B cell (primary cell): ENCODE data around the gene SERPINB7. TPM values are rescaled to one million over a fixed set of nuclear protein-coding genes. Genes with fewer than 3 reads are reported as not detected.

Experiments used
- ATAC-seq: fragments of 200-7000 bp; cut with Tn5 transposase; one replicate; pipeline ENCODE4 v1.10.0; 2021; ENCODE audit warnings: low read depth, mild to moderate bottlenecking, moderate number of reproducible peaks, moderate library complexity
- CTCF ChIA-PET: fragments of 350-600 bp; sonication (Branson Sonifier 250); formaldehyde crosslinking; loops from one replicate; lab custom pipeline; 2021; ENCODE audit warnings: antibody characterized with exemption, inconsistent platforms; lab: Charles Lee
- POLR2A ChIA-PET: fragments of 350-600 bp; sonication (Branson Sonifier 250); formaldehyde crosslinking; loops from one replicate; lab custom pipeline; 2021; ENCODE audit warnings: antibody characterized with exemption; lab: Charles Lee
- DNase-seq: peaks from one replicate; pipeline ENCODE4 v3.0.0; 2013
- H2AFZ ChIP-seq: 2 replicates; pipeline ENCODE4 v1.6.1; 2012; ENCODE audit warnings: mild to moderate bottlenecking, low read depth, low read length; ENCODE audit not compliant: insufficient read depth, poor library complexity, severe bottlenecking
- H3K27ac ChIP-seq, 2 donors: 1 replicate in 1 of 2; 2 replicates in 1 of 2; pipeline ENCODE4 v1.5.1; 2012 to 2013; ENCODE audit warnings: low read length in 2 of 2, mild to moderate bottlenecking in 2 of 2, moderate library complexity in 1 of 2
- H3K27me3 ChIP-seq, 4 experiments: fragments of 200-600 bp in 1 of 4; sonication (generic) in 1 of 4; replicated peaks in 1 of 4; 1 replicate in 2 of 4; 2 replicates in 2 of 4; pipeline versions ENCODE4 v1.6.1 to v1.7.0; 2013 to 2016; ENCODE audit warnings: low read length in 3 of 4, mild to moderate bottlenecking in 2 of 4, mixed read lengths in 1 of 4, moderate library complexity in 1 of 4; ENCODE audit not compliant: insufficient read depth in 4 of 4, control insufficient read depth in 3 of 4; ENCODE audit errors: control extremely low read depth in 1 of 4
- H3K36me3 ChIP-seq, 2 experiments: replicated peaks in 1 of 2; 1 replicate in 1 of 2; 2 replicates in 1 of 2; pipeline versions ENCODE4 v1.6.1 to v1.7.1; 2013; ENCODE audit warnings: low read length in 1 of 2; ENCODE audit not compliant: insufficient read depth in 2 of 2, control insufficient read depth in 1 of 2; ENCODE audit errors: control extremely low read depth in 1 of 2, extremely low read depth in 1 of 2
- H3K4me1 ChIP-seq, 2 donors: fragments of 200-600 bp in 1 of 2; sonication (generic) in 1 of 2; 1 replicate in 1 of 2; 2 replicates in 1 of 2; pipeline versions ENCODE4 v1.5.1 to v1.6.1; 2013 to 2017; ENCODE audit warnings: low read length in 2 of 2; ENCODE audit not compliant: control insufficient read depth in 2 of 2, insufficient read depth in 2 of 2
- H3K4me2 ChIP-seq: replicated peaks from 2 replicates; pipeline ENCODE3; 2012; ENCODE audit warnings: mild to moderate bottlenecking, low read depth, low read length; ENCODE audit not compliant: poor library complexity, severe bottlenecking
- H3K4me3 ChIP-seq, 5 experiments: fragments of 200-600 bp in 1 of 5; sonication (generic) in 1 of 5; 1 replicate in 3 of 5; 2 replicates in 2 of 5; pipeline versions ENCODE4 v1.5.1 to v1.7.0; 2011 to 2016; ENCODE audit warnings: low read length in 4 of 5, mild to moderate bottlenecking in 4 of 5, low read depth in 2 of 5, control low read depth in 1 of 5, moderate library complexity in 1 of 5; ENCODE audit not compliant: insufficient read depth in 1 of 5; ENCODE audit errors: control extremely low read depth in 1 of 5, extremely low read depth in 1 of 5
- H3K79me2 ChIP-seq: fragments of 200-600 bp; sonication (generic); one replicate; pipeline ENCODE4 v1.6.0; 2016; ENCODE audit warnings: low read length; ENCODE audit not compliant: control insufficient read depth, insufficient read depth
- H3K9ac ChIP-seq: fragments of 200-600 bp; sonication (generic); 2 replicates; pipeline ENCODE4 v1.6.1; 2017; ENCODE audit warnings: mild to moderate bottlenecking, low read length, moderate library complexity
- H3K9me3 ChIP-seq, 3 donors: one replicate each; pipeline versions ENCODE4 v1.6.1 to v1.7.1; 2013; ENCODE audit warnings: low read length in 2 of 3; ENCODE audit not compliant: control insufficient read depth in 2 of 3, insufficient read depth in 1 of 3; ENCODE audit errors: control extremely low read depth in 1 of 3
- H4K20me1 ChIP-seq: 2 replicates; pipeline ENCODE4 v1.6.0; 2012; ENCODE audit warnings: mild to moderate bottlenecking, low read length; ENCODE audit not compliant: insufficient read depth, control insufficient read depth, poor library complexity, severe bottlenecking
- H3K27ac Mint-ChIP-seq: one replicate; pipeline ENCODE4 v1.8.0; 2021; ENCODE audit warnings: mixed read lengths
- H3K27me3 Mint-ChIP-seq: one replicate; pipeline ENCODE4 v1.8.0; 2021; ENCODE audit warnings: mixed read lengths
- H3K4me1 Mint-ChIP-seq: one replicate; pipeline ENCODE4 v1.8.0; 2021; ENCODE audit warnings: mixed read lengths
- H3K4me3 Mint-ChIP-seq: one replicate; pipeline ENCODE4 v1.8.0; 2021; ENCODE audit warnings: mixed read lengths
- H3K9me3 Mint-ChIP-seq: one replicate; pipeline ENCODE4 v1.8.0; 2022; ENCODE audit warnings: mixed read lengths; ENCODE audit not compliant: insufficient read depth
- EZH2 ChIP-seq: IDR thresholded peaks from 2 replicates; pipeline ENCODE4 v1.6.1; 2012; ENCODE audit warnings: borderline replicate concordance, low read depth, mild to moderate bottlenecking, moderate library complexity, low read length; ENCODE audit not compliant: insufficient read depth, poor library complexity, severe bottlenecking
- WGBS: methylation state at CpG from one replicate; pipeline ENCODE4 v1.1.5; 2013; ENCODE audit warnings: missing lambda C conversion rate; ENCODE audit not compliant: insufficient coverage; 5-methylcytosine and 5-hydroxymethylcytosine counted together
- intact Hi-C: fragments of 100-400 bp; cut with micrococcal nuclease; formaldehyde crosslinking; loops from one replicate; pipeline ENCODE4 v1.10.0; 2022
- polyA plus RNA-seq: library from polyadenylated mRNA; depleted of rRNA; stranded (reverse); fragments of >200 nt; gene quantifications from 2 replicates; pipeline ENCODE4 v1.2.3, GENCODE V29; 2012
- total RNA-seq, 2 donors: library from RNA; stranded (reverse); fragments of 120-200 nt in 1 of 2; gene quantifications; 1 replicate in 1 of 2; 2 replicates in 1 of 2; pipeline versions ENCODE4 v1.2.3 to v1.2.4, GENCODE V29; 2013 to 2022
- TF ChIP-seq, protein P1 (sequence below): fragments of 200-600 bp; IDR thresholded peaks from one replicate; pipeline ENCODE4 v1.8.0; 2022; ENCODE audit warnings: antibody characterized with exemption, mild to moderate bottlenecking

Gene SERPINB7
- total and polyA plus RNA-seq, 2 donors (not counting 1 experiment from before 2014, with no cell fraction given) = not detected

DNA sequence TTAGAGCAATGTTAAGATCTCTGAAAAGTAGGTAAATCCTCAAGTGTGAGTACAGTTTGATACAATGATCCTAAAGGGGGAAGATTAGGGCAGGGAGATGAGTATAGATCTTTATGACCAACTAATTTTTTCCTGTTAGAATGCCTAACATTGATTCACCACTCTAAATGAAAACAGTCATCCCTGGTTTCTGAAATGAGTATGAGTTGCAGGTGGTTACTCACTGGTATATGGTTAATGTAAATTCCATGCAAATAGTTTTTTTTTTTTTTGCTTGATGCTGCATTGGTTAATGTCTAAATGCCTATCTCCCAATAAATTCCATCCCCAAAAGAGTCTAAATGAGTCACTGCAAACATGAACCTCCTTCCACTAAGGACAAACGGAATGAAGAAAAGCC is 57.3 kb downstream of the SERPINB7 start:
- WGBS = 80% methylated on average over 1 of the region's 1 CpG
- Histone ChIP-seq H3K4me2 (no peak overlapping the region), H3K79me2 (no peaks in the 10 kb centered on the region), H3K27ac (no peak overlapping the region), H2AFZ (no peak overlapping the region), H3K27me3 (peaks cover 0 to 8% (median 0%) of the 10 kb centered on the region in 4 experiments), H4K20me1 (no peaks in the 10 kb centered on the region), H3K9me3 (no peaks in the 10 kb centered on the region), H3K36me3 (no peaks in the 10 kb centered on the region), H3K4me1 (no peaks in the 10 kb centered on the region), H3K9ac (no peak overlapping the region), H3K4me3 (no peak overlapping the region)
- Mint-ChIP-seq H3K27ac (no peak overlapping the region), H3K9me3 (no peaks in the 10 kb centered on the region), H3K4me1 (peaks cover 6% of the 10 kb centered on the region), H3K4me3 (no peak overlapping the region), H3K27me3 (peaks cover 9% of the 10 kb centered on the region)
- DNase-seq (no peak), ATAC-seq (no peak)
- TF ChIP-seq, protein P1, sequence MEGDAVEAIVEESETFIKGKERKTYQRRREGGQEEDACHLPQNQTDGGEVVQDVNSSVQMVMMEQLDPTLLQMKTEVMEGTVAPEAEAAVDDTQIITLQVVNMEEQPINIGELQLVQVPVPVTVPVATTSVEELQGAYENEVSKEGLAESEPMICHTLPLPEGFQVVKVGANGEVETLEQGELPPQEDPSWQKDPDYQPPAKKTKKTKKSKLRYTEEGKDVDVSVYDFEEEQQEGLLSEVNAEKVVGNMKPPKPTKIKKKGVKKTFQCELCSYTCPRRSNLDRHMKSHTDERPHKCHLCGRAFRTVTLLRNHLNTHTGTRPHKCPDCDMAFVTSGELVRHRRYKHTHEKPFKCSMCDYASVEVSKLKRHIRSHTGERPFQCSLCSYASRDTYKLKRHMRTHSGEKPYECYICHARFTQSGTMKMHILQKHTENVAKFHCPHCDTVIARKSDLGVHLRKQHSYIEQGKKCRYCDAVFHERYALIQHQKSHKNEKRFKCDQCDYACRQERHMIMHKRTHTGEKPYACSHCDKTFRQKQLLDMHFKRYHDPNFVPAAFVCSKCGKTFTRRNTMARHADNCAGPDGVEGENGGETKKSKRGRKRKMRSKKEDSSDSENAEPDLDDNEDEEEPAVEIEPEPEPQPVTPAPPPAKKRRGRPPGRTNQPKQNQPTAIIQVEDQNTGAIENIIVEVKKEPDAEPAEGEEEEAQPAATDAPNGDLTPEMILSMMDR = no peak
- TF ChIP-seq EZH2 = no peak
- ChIA-PET CTCF (no interaction called here), POLR2A (no interaction called here)
- intact Hi-C loops = no loop called here

DNA sequence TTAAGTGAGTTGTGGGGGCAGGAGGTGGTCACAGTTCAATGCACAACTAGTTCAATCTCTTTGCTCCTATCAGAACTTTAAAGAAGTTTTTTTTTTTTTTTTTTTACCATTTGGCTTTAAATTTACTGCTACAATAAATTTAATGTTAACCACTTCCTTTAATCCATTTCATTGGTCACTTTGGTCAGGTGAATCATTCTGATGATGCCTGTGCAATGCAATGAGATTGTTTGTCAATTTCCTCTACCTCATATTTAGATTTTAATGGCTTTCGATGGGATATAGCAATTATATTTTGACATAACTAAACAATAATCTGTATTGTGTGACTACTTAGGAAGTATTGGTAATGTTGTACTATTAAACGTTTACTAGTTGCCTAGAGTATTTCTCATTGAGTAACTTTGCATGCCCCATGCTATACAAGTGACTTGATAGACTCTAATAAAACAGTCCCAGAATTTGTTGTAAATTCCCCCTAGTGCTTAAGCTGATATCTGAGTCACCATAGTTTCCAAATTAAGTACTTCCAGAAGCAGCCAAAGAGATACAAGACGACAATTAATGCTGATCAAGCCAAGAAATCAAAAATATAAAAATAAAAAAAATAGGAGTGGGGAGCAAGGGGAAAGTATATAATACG is 59.4 kb downstream of the SERPINB7 start:
- Histone ChIP-seq H3K9ac (no peak overlapping the region), H3K36me3 (no peaks in the 10 kb centered on the region), H3K79me2 (no peaks in the 10 kb centered on the region), H3K4me2 (no peak overlapping the region), H3K4me3 (no peak overlapping the region), H3K27ac (no peak overlapping the region), H3K9me3 (no peaks in the 10 kb centered on the region), H4K20me1 (no peaks in the 10 kb centered on the region), H2AFZ (no peak overlapping the region), H3K27me3 (peaks cover 0 to 9% (median 0%) of the 10 kb centered on the region in 4 experiments), H3K4me1 (no peaks in the 10 kb centered on the region)
- ChIA-PET CTCF (no interaction called here), POLR2A (no interaction called here)
- Mint-ChIP-seq H3K27ac (no peak overlapping the region), H3K27me3 (peaks cover 13% of the 10 kb centered on the region), H3K9me3 (no peaks in the 10 kb centered on the region), H3K4me3 (no peak overlapping the region), H3K4me1 (peaks cover 6% of the 10 kb centered on the region)
- no peak for DNase-seq
- intact Hi-C loops = no loop called here
- WGBS = no CpG with 5 or more reads among the region's 4 CpGs
- ATAC-seq = no peak
- no peak for TF ChIP-seq EZH2
- TF ChIP-seq, protein P1 = no peak
